ENCODE data around the gene CDC42BPA. TPM values are rescaled to one million over a fixed set of nuclear protein-coding genes. Genes with fewer than 3 reads are reported as not detected.

The CDC42BPA gene
- total and polyA plus RNA-seq, 2 of the 13 experiments (the other 11 are each of a cell fraction or from before 2014, with no cell fraction given): 6.5 to 16.0 TPM

DNA sequence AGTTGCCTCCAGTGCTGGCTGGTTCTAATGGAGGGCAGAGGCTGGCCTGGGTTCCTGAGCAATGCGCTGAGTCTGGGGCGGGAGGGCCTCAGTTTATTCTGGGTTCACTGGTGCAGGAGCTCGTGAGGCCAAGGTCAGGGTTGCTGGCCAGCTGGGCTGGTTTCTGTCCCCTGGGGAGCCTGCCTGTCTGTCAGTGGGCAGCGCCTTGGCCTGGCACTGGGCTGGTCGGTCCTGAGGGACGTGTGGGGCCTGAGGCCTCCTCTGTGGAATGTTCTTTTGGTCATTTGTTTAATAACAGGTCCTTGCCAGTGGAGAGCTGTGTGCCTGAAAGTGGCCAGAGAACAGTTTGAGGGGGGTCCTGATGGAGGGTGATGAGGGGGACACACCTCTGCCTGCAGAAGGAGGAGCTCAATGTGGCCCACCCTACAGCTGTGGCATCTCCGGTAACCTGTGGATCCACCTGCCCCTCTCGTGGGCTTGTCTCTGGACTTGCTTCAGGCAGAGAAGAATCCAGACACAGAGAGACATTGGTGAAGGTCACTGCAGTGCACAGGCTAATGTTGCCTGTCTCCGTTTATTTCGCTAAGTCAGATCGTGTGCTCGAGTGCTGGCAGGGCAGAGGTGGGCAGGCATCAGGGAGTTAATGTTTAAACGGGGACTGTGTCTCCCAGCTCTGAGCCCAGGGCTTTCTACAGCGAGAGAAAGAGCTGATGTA, 343.6 kb downstream of the CDC42BPA start (continued):
- TF ChIP-seq, protein P1, sequence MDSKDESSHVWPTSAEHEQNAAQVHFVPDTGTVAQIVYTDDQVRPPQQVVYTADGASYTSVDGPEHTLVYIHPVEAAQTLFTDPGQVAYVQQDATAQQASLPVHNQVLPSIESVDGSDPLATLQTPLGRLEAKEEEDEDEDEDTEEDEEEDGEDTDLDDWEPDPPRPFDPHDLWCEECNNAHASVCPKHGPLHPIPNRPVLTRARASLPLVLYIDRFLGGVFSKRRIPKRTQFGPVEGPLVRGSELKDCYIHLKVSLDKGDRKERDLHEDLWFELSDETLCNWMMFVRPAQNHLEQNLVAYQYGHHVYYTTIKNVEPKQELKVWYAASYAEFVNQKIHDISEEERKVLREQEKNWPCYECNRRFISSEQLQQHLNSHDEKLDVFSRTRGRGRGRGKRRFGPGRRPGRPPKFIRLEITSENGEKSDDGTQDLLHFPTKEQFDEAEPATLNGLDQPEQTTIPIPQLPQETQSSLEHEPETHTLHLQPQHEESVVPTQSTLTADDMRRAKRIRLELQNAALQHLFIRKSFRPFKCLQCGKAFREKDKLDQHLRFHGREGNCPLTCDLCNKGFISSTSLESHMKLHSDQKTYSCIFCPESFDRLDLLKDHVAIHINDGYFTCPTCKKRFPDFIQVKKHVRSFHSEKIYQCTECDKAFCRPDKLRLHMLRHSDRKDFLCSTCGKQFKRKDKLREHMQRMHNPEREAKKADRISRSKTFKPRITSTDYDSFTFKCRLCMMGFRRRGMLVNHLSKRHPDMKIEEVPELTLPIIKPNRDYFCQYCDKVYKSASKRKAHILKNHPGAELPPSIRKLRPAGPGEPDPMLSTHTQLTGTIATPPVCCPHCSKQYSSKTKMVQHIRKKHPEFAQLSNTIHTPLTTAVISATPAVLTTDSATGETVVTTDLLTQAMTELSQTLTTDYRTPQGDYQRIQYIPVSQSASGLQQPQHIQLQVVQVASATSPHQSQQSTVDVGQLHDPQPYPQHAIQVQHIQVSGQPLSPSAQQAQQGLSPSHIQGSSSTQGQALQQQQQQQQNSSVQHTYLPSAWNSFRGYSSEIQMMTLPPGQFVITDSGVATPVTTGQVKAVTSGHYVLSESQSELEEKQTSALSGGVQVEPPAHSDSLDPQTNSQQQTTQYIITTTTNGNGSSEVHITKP (CRISPR knock-in tag; IDR thresholded peaks at IDR 0.05; ENCODE audit: low read depth): no peak
- TF ChIP-seq, protein P2, sequence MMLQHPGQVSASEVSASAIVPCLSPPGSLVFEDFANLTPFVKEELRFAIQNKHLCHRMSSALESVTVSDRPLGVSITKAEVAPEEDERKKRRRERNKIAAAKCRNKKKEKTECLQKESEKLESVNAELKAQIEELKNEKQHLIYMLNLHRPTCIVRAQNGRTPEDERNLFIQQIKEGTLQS (CRISPR knock-in tag; IDR thresholded peaks at IDR 0.05): no peak
- TF ChIP-seq ZNF30 (CRISPR knock-in tag; IDR thresholded peaks at IDR 0.05) (no peak), BORCS8-MEF2B (CRISPR knock-in tag; IDR thresholded peaks at IDR 0.05) (peak; percentile 80), SMARCE1 (IDR thresholded peaks at IDR 0.05; ENCODE audit: borderline replicate concordance) (no peak), ZNF224 (CRISPR knock-in tag; IDR thresholded peaks at IDR 0.05) (no peak), ZNF260 (CRISPR knock-in tag; IDR thresholded peaks at IDR 0.05; ENCODE audit: borderline replicate concordance, low read depth) (no peak), ZNF569 (CRISPR knock-in tag; IDR thresholded peaks at IDR 0.05; ENCODE audit: borderline replicate concordance) (no peak), ZNF441 (CRISPR knock-in tag; IDR thresholded peaks at IDR 0.05; ENCODE audit: borderline replicate concordance) (no peak)
- TF ChIP-seq, protein P3, sequence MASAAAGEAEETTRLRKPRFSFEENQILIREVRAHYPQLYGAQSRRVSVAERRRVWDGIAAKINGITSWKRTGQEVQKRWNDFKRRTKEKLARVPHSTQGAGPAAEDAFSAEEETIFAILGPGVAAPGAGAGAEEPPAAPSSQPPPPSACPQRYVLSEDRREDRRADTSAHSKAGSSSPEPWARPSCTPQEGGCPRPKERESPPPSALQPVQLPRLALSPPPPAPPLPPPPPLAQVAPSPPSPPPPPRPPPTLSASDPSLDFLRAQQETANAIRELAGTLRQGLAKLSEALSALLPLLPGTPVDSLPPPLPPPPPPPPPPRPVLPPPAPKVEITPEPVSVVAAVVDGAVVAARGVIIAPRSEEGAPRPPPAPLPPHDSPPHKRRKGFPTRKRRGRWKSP (CRISPR knock-in tag; IDR thresholded peaks at IDR 0.05): peak; percentile 54; the same call in 1 of the 2 replicates
- TF ChIP-seq, protein P4, sequence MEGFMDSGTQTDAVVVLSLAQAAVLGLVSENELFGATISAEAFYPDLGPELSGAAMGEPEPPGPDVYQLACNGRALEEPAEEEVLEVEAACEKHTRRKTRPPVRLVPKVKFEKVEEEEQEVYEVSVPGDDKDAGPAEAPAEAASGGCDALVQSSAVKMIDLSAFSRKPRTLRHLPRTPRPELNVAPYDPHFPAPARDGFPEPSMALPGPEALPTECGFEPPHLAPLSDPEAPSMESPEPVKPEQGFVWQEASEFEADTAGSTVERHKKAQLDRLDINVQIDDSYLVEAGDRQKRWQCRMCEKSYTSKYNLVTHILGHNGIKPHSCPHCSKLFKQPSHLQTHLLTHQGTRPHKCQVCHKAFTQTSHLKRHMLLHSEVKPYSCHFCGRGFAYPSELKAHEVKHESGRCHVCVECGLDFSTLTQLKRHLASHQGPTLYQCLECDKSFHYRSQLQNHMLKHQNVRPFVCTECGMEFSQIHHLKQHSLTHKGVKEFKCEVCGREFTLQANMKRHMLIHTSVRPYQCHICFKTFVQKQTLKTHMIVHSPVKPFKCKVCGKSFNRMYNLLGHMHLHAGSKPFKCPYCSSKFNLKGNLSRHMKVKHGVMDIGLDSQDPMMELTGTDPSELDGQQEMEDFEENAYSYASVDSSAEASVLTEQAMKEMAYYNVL (CRISPR knock-in tag; IDR thresholded peaks at IDR 0.05; ENCODE audit: borderline replicate concordance): 0 out of 2 replicates have a peak, but pooled peaks have one; percentile 49
- TF ChIP-seq, protein P5, sequence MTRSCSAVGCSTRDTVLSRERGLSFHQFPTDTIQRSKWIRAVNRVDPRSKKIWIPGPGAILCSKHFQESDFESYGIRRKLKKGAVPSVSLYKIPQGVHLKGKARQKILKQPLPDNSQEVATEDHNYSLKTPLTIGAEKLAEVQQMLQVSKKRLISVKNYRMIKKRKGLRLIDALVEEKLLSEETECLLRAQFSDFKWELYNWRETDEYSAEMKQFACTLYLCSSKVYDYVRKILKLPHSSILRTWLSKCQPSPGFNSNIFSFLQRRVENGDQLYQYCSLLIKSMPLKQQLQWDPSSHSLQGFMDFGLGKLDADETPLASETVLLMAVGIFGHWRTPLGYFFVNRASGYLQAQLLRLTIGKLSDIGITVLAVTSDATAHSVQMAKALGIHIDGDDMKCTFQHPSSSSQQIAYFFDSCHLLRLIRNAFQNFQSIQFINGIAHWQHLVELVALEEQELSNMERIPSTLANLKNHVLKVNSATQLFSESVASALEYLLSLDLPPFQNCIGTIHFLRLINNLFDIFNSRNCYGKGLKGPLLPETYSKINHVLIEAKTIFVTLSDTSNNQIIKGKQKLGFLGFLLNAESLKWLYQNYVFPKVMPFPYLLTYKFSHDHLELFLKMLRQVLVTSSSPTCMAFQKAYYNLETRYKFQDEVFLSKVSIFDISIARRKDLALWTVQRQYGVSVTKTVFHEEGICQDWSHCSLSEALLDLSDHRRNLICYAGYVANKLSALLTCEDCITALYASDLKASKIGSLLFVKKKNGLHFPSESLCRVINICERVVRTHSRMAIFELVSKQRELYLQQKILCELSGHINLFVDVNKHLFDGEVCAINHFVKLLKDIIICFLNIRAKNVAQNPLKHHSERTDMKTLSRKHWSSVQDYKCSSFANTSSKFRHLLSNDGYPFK (CRISPR knock-in tag; IDR thresholded peaks at IDR 0.05; ENCODE audit: borderline replicate concordance): no peak
- TF ChIP-seq, protein P6, sequence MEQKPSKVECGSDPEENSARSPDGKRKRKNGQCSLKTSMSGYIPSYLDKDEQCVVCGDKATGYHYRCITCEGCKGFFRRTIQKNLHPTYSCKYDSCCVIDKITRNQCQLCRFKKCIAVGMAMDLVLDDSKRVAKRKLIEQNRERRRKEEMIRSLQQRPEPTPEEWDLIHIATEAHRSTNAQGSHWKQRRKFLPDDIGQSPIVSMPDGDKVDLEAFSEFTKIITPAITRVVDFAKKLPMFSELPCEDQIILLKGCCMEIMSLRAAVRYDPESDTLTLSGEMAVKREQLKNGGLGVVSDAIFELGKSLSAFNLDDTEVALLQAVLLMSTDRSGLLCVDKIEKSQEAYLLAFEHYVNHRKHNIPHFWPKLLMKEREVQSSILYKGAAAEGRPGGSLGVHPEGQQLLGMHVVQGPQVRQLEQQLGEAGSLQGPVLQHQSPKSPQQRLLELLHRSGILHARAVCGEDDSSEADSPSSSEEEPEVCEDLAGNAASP (CRISPR knock-in tag; IDR thresholded peaks at IDR 0.05; ENCODE audit: borderline replicate concordance): peak; percentile 69; the same call in 1 of the 2 replicates
- TF ChIP-seq, protein P7, sequence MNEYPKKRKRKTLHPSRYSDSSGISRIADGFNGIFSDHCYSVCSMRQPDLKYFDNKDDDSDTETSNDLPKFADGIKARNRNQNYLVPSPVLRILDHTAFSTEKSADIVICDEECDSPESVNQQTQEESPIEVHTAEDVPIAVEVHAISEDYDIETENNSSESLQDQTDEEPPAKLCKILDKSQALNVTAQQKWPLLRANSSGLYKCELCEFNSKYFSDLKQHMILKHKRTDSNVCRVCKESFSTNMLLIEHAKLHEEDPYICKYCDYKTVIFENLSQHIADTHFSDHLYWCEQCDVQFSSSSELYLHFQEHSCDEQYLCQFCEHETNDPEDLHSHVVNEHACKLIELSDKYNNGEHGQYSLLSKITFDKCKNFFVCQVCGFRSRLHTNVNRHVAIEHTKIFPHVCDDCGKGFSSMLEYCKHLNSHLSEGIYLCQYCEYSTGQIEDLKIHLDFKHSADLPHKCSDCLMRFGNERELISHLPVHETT (CRISPR knock-in tag; conservative IDR thresholded peaks at IDR 0.05): no peak
